ENCODE data around the gene POLR2I. TPM values are rescaled to one million over a fixed set of nuclear protein-coding genes. Genes with fewer than 3 reads are reported as not detected.

The POLR2I gene
- total and polyA plus RNA-seq, 2 experiments from 2014 or later = 94.0 to 413 TPM

- H3K36me3 ChIP-seq (ENCODE audit: insufficient read depth) = peaks cover 16% of the 10 kb centered on the region
- Mint-ChIP-seq H3K9me3 (no peaks in the 10 kb centered on the region), H3K36me3 (ENCODE audit: low read depth) (peaks cover 74% of the 10 kb centered on the region), H3K27me3 (ENCODE audit: insufficient read depth, low read depth, poor library complexity) (peaks cover 2% of the 10 kb centered on the region), H3K27ac (no peak overlapping the region), H3K4me3 (no peak overlapping the region), H3K4me1 (no peaks in the 10 kb centered on the region)
- no peak overlapping the region for H3K4me3 ChIP-seq
- no peaks in the 10 kb centered on the region for H3K27me3 ChIP-seq (ENCODE audit: insufficient read depth)
- no peaks in the 10 kb centered on the region for H3K79me2 ChIP-seq (replicated peaks; ENCODE audit: insufficient read depth)
- TF ChIP-seq EZH2phosphoT487 (IDR thresholded peaks at IDR 0.05; ENCODE audit: unreplicated experiment) (no peak), CREB1 (CRISPR knock-in tag; IDR thresholded peaks at IDR 0.05; ENCODE audit: low read depth) (no peak), JUNB (IDR thresholded peaks at IDR 0.05; ENCODE audit: unreplicated experiment) (no peak), STAT1 (IDR thresholded peaks at IDR 0.05; ENCODE audit: unreplicated experiment) (no peak), ZNF331 (CRISPR knock-in tag; IDR thresholded peaks at IDR 0.05; ENCODE audit: low read depth) (no peak), ZNF114 (CRISPR knock-in tag; IDR thresholded peaks at IDR 0.05) (no peak), NANOG (IDR thresholded peaks at IDR 0.05; ENCODE audit: borderline replicate concordance) (no peak), POLR2AphosphoS5 (IDR thresholded peaks at IDR 0.05; ENCODE audit: low read depth) (no peak), EZH2 (IDR thresholded peaks at IDR 0.05; ENCODE audit: low read depth, unreplicated experiment) (no peak)
- TF ChIP-seq, protein P1, sequence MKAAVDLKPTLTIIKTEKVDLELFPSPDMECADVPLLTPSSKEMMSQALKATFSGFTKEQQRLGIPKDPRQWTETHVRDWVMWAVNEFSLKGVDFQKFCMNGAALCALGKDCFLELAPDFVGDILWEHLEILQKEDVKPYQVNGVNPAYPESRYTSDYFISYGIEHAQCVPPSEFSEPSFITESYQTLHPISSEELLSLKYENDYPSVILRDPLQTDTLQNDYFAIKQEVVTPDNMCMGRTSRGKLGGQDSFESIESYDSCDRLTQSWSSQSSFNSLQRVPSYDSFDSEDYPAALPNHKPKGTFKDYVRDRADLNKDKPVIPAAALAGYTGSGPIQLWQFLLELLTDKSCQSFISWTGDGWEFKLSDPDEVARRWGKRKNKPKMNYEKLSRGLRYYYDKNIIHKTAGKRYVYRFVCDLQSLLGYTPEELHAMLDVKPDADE (IDR thresholded peaks at IDR 0.05) = no peak
- TF ChIP-seq, protein P2, sequence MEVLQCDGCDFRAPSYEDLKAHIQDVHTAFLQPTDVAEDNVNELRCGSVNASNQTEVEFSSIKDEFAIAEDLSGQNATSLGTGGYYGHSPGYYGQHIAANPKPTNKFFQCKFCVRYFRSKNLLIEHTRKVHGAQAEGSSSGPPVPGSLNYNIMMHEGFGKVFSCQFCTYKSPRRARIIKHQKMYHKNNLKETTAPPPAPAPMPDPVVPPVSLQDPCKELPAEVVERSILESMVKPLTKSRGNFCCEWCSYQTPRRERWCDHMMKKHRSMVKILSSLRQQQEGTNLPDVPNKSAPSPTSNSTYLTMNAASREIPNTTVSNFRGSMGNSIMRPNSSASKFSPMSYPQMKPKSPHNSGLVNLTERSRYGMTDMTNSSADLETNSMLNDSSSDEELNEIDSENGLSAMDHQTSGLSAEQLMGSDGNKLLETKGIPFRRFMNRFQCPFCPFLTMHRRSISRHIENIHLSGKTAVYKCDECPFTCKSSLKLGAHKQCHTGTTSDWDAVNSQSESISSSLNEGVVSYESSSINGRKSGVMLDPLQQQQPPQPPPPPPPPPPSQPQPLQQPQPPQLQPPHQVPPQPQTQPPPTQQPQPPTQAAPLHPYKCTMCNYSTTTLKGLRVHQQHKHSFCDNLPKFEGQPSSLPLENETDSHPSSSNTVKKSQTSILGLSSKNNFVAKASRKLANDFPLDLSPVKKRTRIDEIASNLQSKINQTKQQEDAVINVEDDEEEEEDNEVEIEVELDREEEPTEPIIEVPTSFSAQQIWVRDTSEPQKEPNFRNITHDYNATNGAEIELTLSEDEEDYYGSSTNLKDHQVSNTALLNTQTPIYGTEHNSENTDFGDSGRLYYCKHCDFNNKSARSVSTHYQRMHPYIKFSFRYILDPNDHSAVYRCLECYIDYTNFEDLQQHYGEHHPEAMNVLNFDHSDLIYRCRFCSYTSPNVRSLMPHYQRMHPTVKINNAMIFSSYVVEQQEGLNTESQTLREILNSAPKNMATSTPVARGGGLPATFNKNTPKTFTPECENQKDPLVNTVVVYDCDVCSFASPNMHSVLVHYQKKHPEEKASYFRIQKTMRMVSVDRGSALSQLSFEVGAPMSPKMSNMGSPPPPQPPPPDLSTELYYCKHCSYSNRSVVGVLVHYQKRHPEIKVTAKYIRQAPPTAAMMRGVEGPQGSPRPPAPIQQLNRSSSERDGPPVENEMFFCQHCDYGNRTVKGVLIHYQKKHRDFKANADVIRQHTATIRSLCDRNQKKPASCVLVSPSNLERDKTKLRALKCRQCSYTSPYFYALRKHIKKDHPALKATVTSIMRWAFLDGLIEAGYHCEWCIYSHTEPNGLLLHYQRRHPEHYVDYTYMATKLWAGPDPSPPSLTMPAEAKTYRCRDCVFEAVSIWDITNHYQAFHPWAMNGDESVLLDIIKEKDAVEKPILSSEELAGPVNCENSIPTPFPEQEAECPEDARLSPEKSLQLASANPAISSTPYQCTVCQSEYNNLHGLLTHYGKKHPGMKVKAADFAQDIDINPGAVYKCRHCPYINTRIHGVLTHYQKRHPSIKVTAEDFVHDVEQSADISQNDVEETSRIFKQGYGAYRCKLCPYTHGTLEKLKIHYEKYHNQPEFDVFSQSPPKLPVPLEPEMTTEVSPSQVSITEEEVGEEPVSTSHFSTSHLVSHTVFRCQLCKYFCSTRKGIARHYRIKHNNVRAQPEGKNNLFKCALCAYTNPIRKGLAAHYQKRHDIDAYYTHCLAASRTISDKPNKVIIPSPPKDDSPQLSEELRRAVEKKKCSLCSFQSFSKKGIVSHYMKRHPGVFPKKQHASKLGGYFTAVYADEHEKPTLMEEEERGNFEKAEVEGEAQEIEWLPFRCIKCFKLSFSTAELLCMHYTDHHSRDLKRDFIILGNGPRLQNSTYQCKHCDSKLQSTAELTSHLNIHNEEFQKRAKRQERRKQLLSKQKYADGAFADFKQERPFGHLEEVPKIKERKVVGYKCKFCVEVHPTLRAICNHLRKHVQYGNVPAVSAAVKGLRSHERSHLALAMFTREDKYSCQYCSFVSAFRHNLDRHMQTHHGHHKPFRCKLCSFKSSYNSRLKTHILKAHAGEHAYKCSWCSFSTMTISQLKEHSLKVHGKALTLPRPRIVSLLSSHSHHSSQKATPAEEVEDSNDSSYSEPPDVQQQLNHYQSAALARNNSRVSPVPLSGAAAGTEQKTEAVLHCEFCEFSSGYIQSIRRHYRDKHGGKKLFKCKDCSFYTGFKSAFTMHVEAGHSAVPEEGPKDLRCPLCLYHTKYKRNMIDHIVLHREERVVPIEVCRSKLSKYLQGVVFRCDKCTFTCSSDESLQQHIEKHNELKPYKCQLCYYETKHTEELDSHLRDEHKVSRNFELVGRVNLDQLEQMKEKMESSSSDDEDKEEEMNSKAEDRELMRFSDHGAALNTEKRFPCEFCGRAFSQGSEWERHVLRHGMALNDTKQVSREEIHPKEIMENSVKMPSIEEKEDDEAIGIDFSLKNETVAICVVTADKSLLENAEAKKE (CRISPR knock-in tag; IDR thresholded peaks at IDR 0.05) = no peak
- TF ChIP-seq, protein P3, sequence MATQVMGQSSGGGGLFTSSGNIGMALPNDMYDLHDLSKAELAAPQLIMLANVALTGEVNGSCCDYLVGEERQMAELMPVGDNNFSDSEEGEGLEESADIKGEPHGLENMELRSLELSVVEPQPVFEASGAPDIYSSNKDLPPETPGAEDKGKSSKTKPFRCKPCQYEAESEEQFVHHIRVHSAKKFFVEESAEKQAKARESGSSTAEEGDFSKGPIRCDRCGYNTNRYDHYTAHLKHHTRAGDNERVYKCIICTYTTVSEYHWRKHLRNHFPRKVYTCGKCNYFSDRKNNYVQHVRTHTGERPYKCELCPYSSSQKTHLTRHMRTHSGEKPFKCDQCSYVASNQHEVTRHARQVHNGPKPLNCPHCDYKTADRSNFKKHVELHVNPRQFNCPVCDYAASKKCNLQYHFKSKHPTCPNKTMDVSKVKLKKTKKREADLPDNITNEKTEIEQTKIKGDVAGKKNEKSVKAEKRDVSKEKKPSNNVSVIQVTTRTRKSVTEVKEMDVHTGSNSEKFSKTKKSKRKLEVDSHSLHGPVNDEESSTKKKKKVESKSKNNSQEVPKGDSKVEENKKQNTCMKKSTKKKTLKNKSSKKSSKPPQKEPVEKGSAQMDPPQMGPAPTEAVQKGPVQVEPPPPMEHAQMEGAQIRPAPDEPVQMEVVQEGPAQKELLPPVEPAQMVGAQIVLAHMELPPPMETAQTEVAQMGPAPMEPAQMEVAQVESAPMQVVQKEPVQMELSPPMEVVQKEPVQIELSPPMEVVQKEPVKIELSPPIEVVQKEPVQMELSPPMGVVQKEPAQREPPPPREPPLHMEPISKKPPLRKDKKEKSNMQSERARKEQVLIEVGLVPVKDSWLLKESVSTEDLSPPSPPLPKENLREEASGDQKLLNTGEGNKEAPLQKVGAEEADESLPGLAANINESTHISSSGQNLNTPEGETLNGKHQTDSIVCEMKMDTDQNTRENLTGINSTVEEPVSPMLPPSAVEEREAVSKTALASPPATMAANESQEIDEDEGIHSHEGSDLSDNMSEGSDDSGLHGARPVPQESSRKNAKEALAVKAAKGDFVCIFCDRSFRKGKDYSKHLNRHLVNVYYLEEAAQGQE (IDR thresholded peaks at IDR 0.05; ENCODE audit: unreplicated experiment) = no peak
- TF ChIP-seq, protein P4, sequence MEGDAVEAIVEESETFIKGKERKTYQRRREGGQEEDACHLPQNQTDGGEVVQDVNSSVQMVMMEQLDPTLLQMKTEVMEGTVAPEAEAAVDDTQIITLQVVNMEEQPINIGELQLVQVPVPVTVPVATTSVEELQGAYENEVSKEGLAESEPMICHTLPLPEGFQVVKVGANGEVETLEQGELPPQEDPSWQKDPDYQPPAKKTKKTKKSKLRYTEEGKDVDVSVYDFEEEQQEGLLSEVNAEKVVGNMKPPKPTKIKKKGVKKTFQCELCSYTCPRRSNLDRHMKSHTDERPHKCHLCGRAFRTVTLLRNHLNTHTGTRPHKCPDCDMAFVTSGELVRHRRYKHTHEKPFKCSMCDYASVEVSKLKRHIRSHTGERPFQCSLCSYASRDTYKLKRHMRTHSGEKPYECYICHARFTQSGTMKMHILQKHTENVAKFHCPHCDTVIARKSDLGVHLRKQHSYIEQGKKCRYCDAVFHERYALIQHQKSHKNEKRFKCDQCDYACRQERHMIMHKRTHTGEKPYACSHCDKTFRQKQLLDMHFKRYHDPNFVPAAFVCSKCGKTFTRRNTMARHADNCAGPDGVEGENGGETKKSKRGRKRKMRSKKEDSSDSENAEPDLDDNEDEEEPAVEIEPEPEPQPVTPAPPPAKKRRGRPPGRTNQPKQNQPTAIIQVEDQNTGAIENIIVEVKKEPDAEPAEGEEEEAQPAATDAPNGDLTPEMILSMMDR (conservative IDR thresholded peaks at IDR 0.05; ENCODE audit: low read depth in 2 of 2) = no peak
- H3K4me1 ChIP-seq (ENCODE audit: insufficient read depth) = no peaks in the 10 kb centered on the region
- no peak overlapping the region for H3K27ac ChIP-seq (ENCODE audit: low read depth)
- no peak overlapping the region for H3K4me2 ChIP-seq
- no peaks in the 10 kb centered on the region; the same call in 1 of the 2 replicates for H4K20me1 ChIP-seq (replicated peaks; ENCODE audit: insufficient read depth)
- H3K9me2 ChIP-seq (ENCODE audit: insufficient read depth) = no peaks in the 10 kb centered on the region
- H2AFZ ChIP-seq = no peak overlapping the region
- no peak for DNase-seq (ENCODE audit: low spot score)
- 0 out of 2 replicates have a peak, but pooled peaks cover 2% of the 10 kb centered on the region for H3F3A ChIP-seq (replicated peaks; ENCODE audit: low read depth)
- no peak for ATAC-seq
Measured at GRCh38 chr19:36093146-36093662, 21.5 kb downstream of the POLR2I start.
